ENCODE data around the gene RABGEF1.

DNA sequence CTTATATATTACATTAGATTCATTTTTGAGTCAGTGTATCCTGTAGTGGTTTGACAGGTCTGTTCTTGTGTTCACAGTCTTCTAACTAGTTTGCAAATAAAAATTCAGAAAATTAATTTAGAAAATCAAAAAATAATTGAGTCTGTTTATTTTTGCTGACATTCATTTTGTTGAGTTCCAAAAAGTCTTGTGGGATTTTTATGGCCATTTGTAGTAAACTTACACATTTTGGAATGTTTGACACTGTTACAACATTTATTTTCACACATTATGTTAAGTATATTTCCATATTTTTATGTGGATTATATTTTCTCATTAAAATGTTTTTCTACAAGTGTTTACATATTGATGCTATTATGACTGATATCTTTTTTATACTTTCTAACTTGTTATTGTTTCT, 16.4 kb downstream of the RABGEF1 start:
- TF ChIP-seq CTCF (IDR thresholded peaks at IDR 0.05) (no peak), POLR2A (IDR thresholded peaks at IDR 0.05) (no peak)

All from lower leg skin (tissue), 3 donors.